Ovary (tissue), 9 donors: ENCODE measurements around the gene ARHGEF17. TPM values are rescaled to one million over a fixed set of nuclear protein-coding genes. Genes with fewer than 3 reads are reported as not detected.
A peak's percentile ranks its signal among the peaks of the same experiment; 100 is the strongest.

Experiments used
- DNase-seq, 5 donors: peaks; one replicate each; pipeline ENCODE4 v3.0.0-alpha.2; 2019 to 2020
- H3K27ac ChIP-seq, 2 donors: fragments of 200-600 bp; one replicate each; pipeline versions ENCODE4 v1.5.1 to v1.8.0; 2019 to 2022
- H3K27me3 ChIP-seq: fragments of 200-600 bp; one replicate; pipeline ENCODE4 v1.8.0; 2022
- H3K36me3 ChIP-seq: fragments of 200-600 bp; sonication (generic); one replicate; pipeline ENCODE4 v1.5.1; 2019
- H3K4me1 ChIP-seq: one replicate; pipeline ENCODE4 v1.8.1; 2013; ENCODE audit warnings: mild to moderate bottlenecking, moderate library complexity; ENCODE audit not compliant: insufficient read depth
- H3K4me3 ChIP-seq: fragments of 200-600 bp; sonication (generic); one replicate; pipeline ENCODE4 v1.5.1; 2017
- H3K9me3 ChIP-seq, 2 donors: fragments of 200-600 bp in 1 of 2; sonication (generic) in 1 of 2; one replicate each; pipeline versions ENCODE4 v1.5.1 to v1.8.1; 2013 to 2019; ENCODE audit warnings: mild to moderate bottlenecking in 1 of 2, moderate library complexity in 1 of 2
- CTCF ChIP-seq, 3 donors: fragments of 450-650 bp in 2 of 3; fragments of 200-600 bp in 1 of 3; IDR thresholded peaks; one replicate each; pipeline versions ENCODE4 v1.5.1 to v1.8.0; 2016 to 2022; ENCODE audit warnings: antibody characterized with exemption in 3 of 3, mild to moderate bottlenecking in 1 of 3
- EP300 ChIP-seq: sonication (generic); formaldehyde crosslinking; IDR thresholded peaks from one replicate; pipeline ENCODE4 v1.6.1; 2017; ENCODE audit warnings: antibody characterized with exemption
- POLR2A ChIP-seq: fragments of 450-650 bp; IDR thresholded peaks from one replicate; pipeline ENCODE4 v1.6.1; 2017; ENCODE audit warnings: antibody characterized with exemption, mild to moderate bottlenecking, moderate library complexity
- WGBS, 3 donors: extraction: QIAGEN DNeasy Blood & Tissue Kit in 1 of 3; methylation state at CpG; one replicate each; pipeline versions ENCODE4 v1.1.5 to v1.1.7; 2013 to 2017; 5-methylcytosine and 5-hydroxymethylcytosine counted together
- intact Hi-C, 4 donors: fragments of 100-400 bp; cut with DNase I; formaldehyde crosslinking; loops; one replicate each; pipeline versions ENCODE4 v1.11.0 to v1.15.1; 2022 to 2023
- polyA plus RNA-seq, 2 donors: library from polyadenylated mRNA; stranded (reverse); fragments of 200-250 nt in 1 of 2; fragments of 350-450 nt in 1 of 2; fragmentation: Illumina TruSeq in 1 of 2; extraction: RNeasy Lipid Tissue Mini Kit (QIAGEN cat#74804) in 1 of 2; gene quantifications; one replicate each; pipeline ENCODE4 v1.2.3, GENCODE V29; 2013 to 2014
- total RNA-seq, 7 donors: library from RNA; depleted of rRNA in 2 of 7; stranded (reverse); fragments of >200 nt in 2 of 7; fragmentation: NEBNext Ultra II Directional in 3 of 7; extraction: Animal tissue kit (Norgen Biotek cat#: 25700) in 3 of 7; gene quantifications; one replicate each; pipeline versions ENCODE4 v1.1.0 to v1.2.4, GENCODE V29; 2016 to 2023
- donor health status: DM: no; HTN: no; CAD: no; lungs with moderate emphysema.
- donor health status: DM: no; HTN: no; CAD: no.
- donor health status: Bipolar disorder and iron deficiency.
- donor health status: DM: yes; HTN: yes; CAD: no.
- donor health status: DM: no; HTN: no; CAD: no.
- donor health status: DM: yes; HTN: yes; CAD: no.

ARHGEF17 gene
- total and polyA plus RNA-seq, 9 donors: 21.0 to 83.8 (median 46.0) TPM

DNA sequence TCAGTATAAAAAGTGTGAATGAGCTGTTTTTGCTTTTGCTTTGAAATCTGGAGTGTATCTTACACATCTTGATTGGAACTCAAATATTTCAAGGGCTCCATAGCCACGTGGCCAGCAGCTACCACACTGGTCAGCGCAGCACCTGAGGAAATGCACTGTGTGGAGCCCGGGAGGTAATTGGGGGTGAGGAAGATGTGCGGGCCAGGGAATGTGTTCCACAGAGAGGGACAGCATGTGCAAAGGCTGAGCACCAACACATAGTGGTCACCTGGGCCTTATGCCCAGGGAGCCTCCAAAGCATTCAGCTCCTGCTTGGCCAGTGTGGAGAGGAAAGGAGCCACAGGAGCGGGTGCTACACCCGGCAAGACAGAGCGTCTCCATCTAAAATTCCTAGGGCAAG, 88.9 kb downstream of the ARHGEF17 start:
- Histone ChIP-seq H3K36me3 (no peaks in the 10 kb centered on the region), H3K4me3 (no peak overlapping the region), H3K27me3 (no peaks in the 10 kb centered on the region), H3K9me3 (no peaks in the 10 kb centered on the region), H3K4me1 (no peaks in the 10 kb centered on the region), H3K27ac (no peak overlapping the region)
- WGBS, 3 donors: 60 to 67% (median 61%) methylated on average over 7 of the region's 7 CpGs
- TF ChIP-seq EP300 (no peak), POLR2A (no peak), CTCF (IDR thresholded peaks at IDR 0.05) (no peak)
- DNase-seq: peak in 1 of 5 donors; percentile 26
- intact Hi-C loops: loop anchor here in 1 of 4 donors (10.0 kb wide), 1 partner anchor 102 kb away; no protein-coding TSS in a partner anchor

- Histone ChIP-seq H3K27ac (no peak overlapping the region), H3K4me1 (no peaks in the 10 kb centered on the region), H3K9me3 (no peaks in the 10 kb centered on the region), H3K27me3 (no peaks in the 10 kb centered on the region), H3K36me3 (no peaks in the 10 kb centered on the region), H3K4me3 (no peak overlapping the region)
- intact Hi-C loops: loop anchor here in 1 of 4 donors (10.0 kb wide), 1 partner anchor 103 kb away; no protein-coding TSS in a partner anchor
- TF ChIP-seq CTCF (IDR thresholded peaks at IDR 0.05): no peak
- no peak for TF ChIP-seq EP300
- no peak for TF ChIP-seq POLR2A
- DNase-seq: peak in 1 of 5 donors; percentile 23
- WGBS, 3 donors: 83 to 87% (median 84%) methylated on average over 8 of the region's 8 CpGs
Measured at GRCh38 chr11:73397468-73398131, 89.5 kb downstream of the ARHGEF17 start.

GRCh38 chr11:73398132-73398526, 90.1 kb downstream of the ARHGEF17 start:
- TF ChIP-seq EP300: no peak
- no peak for TF ChIP-seq POLR2A
- no peak for TF ChIP-seq CTCF (IDR thresholded peaks at IDR 0.05)
- no peaks in the 10 kb centered on the region for H3K27me3 ChIP-seq
- no peak overlapping the region for H3K27ac ChIP-seq
- no peaks in the 10 kb centered on the region for H3K4me1 ChIP-seq
- H3K36me3 ChIP-seq: no peaks in the 10 kb centered on the region
- WGBS, 3 donors: 76 to 80% (median 77%) methylated on average over 5 of the region's 5 CpGs
- no peaks in the 10 kb centered on the region for H3K9me3 ChIP-seq
- DNase-seq: no peak
- no peak overlapping the region for H3K4me3 ChIP-seq
- intact Hi-C loops: loop anchor here in 1 of 4 donors (10.0 kb wide), 1 partner anchor 103 kb away; no protein-coding TSS in a partner anchor

GRCh38 chr11:73398721-73399120, 90.6 kb downstream of the ARHGEF17 start:
- TF ChIP-seq POLR2A (no peak), CTCF (IDR thresholded peaks at IDR 0.05) (no peak), EP300 (no peak)
- Histone ChIP-seq H3K27me3 (no peaks in the 10 kb centered on the region), H3K27ac (no peak overlapping the region), H3K4me1 (no peaks in the 10 kb centered on the region), H3K4me3 (no peak overlapping the region), H3K36me3 (no peaks in the 10 kb centered on the region), H3K9me3 (no peaks in the 10 kb centered on the region)
- DNase-seq: peak in 2 of 5 donors; percentile 13 to 20
- 70 to 100% (median 96%) methylated on average over 2 of the region's 2 CpGs for WGBS, 3 donors
- intact Hi-C loops: loop anchor here in 1 of 4 donors (10.0 kb wide), 1 partner anchor 104 kb away; no protein-coding TSS in a partner anchor
